HG03060 (cell line): ENCODE results near the gene TENT4B.
A peak's percentile ranks its signal among the peaks of the same experiment; 100 is the strongest.

Experiments used
- ATAC-seq: cut with Tn5 transposase; IDR thresholded peaks from one replicate; pipeline ENCODE4 v1.9.1; 2021; ENCODE audit warnings: low read depth, moderate number of reproducible peaks; ENCODE audit not compliant: unreplicated experiment

TENT4B gene

DNA sequence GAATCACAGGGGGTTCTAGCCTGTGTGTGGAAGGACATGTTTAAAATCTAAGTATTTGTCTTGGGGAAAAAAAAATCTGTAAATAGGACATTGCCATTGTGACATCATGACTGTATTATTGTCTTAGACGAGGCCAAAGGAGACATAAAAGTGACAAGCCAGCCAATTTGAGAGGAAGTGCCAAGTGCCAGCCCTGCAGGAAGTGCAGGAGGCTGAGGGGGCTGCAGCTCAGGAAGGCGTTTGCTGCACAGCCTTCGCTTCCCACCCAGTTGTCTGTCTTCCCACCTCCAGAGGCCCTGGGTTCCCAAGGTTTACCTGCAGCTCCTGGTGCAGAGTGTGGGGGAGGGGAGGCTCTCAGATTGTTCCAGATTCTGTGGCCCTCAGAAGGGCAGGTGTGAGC lies 114.5 kb downstream of the TENT4B start:
- ATAC-seq = no peak

DNA sequence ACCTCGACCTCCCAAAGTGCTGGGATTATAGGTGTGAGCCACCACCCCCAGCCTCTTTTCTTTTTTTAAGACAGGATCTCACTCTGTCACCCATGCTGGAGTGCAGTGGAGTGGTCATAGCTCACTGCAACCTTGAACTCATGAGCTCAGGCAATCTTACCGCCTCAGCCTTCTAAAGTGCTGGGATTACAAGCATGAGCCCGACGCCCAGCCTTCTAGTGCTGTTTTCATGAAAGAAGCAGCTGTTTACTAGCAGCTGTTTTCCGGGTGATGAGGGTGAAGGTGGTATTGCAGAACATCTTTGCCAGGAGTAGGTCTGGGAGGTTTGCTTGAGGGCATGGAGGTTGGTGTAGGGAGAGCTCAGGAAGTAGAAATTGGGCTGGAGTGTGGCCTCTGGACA lies 115.2 kb downstream of the TENT4B start:
- ATAC-seq = no peak

DNA sequence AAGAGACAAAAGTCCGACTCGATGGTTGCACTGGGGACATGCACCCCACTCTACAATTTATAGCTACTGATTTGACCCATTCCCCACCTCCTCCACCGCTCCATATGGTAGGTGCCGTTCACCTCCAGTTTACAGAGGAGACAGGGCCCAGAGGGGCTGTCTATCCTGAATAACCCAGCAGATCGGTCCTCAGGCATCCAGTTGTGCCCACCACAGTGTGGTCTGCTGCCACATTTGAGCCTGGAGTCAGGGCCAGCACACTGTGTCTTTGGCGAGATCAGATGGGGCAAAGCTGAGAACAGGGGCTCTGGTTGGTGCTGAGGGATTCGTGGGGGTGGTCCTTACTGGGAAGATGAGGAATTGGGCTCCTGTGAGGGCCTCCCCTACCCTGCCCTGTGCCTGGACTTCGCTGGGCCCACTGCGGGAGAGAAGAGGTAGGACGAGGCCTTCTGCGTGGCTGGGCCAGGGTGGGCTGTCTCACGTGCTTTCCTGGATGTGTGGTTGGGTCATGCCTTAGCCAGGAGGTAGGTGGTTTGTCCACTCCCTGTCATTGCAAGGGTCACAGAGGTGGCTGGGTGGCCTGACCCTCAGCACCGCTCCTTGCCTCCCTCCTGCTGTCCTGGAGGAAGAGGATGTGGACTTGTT lies 116.1 kb downstream of the TENT4B start:
- ATAC-seq = no peak

DNA sequence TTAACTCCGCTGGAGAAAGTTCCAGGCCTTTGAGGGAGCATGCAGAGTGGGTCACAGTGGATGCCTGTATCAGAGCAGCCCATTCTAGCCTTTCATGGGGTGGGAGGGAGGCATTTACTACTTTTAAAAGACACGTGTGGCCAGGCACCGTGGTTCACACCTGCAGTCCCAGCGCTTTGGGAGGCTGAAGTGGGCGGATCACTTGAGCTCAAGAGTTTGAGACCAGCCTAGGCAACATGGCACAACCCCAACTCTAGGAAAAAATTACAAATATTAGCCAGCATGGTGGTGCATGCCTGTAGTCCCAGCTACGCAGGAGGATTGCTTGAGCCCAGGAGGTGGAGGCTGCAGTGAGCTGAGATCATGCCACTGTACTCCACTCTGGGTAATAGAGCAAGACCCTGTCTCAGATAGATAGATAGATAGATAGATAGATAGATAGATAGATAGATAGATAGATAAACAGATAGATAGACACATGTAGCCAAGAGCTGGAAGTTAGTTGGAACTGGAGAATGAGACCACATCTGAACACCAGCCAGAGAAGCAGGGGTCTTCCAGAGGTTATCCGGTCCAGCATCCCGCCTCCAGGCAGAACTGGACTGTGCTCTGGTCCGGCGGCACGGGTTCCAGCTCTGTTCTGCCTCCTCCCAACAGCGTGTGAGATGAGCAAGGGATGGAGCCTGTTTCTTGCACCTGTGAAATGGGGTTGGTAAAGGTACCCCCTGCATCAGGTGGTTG lies 116.8 kb downstream of the TENT4B start:
- no peak for ATAC-seq

DNA sequence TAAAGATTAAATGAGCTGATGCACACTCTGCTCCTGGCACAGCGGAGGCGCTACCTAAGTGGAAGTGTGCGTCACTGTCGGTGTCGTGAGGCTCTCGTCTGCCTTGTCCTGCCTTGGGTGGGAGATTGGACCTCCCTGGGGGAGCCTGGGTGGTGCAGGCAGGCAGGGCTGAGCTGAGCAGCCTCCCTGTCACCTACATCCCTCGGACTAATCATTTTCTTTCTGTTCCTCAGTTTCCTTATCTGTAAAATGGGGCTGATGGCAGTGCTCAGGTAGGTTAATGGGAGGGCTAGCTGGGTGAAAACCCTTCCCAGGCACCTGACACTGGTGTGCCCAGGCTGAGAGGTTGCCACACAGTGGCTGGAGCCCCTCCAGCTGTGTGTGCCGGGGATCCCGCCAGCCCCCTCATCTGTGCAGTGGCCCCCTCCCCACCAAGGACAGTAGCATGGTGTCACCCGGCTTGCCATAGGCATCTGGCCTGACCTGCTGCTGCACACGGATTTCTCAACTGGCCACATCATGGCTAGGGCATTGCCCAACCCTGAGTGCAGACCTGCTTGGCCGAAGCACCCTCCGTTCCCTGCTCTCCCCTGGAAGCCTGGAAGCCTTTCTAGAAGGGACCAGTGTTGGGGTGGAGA lies 117.5 kb downstream of the TENT4B start:
- no peak for ATAC-seq

DNA sequence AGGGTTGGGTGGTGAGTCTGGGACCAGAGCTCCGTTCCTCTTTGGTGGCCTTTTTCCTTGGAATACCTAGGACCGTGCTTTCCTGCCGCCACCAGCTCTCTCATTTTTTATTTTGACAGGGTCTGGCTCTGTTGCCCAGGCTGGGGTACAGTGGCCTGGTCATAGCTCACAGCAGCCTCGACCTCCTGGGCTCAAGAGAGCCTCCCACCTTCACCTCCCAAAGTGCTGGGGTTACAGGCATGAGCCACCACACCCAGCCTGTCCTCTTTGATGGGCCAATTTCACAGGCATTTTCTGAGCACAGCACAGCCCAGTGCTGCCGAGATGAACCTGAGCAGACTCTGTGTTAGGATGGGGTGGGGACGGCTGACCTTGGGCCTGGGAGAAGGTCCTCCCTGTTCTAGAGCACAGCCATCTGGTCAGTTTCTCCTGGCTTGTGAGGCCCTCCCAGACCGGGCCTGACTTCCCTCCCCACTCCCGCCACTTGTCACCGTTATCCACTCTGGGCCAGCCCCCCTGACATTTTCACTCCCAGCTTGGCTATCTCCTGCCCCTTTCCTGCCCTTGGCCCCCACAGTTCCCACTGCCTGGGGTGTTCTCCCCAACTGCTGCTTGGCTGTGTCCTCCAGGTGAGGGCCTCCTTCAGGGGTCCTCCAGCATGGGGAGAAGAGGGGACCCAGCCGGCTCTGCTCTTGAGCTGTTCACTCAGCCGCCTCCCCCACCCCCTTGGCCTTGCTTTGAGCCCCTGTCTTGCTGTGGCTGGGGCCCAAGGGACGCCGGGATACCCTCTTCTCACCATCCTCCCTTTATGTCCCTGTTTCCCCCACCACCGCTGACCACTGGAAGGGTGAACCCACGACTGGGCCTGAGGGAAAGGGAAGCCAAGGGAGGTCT lies 118.3 kb downstream of the TENT4B start:
- no peak for ATAC-seq

DNA sequence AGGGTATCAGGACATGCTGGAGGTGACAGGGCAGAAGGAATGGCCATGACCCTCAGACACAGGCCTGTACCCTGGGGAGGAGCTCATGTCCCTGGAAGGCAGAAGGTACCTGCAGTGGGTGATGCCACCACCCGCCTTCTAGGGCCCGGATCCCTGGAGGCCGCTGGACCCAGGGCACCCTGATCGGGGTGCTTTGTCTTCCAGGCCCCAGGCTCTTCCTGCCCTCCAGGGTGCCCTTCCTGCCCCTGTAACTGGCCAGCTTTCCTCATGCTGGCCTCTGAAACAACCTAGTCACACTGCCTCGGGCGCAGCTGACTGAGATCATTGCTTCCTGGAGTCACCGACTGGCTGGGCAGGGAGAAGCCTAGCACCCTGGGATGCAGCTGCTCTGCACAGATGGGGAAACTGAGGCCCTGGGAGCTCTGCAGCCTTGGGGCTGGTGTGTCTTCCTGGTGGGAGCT lies 119.0 kb downstream of the TENT4B start:
- ATAC-seq = no peak

DNA sequence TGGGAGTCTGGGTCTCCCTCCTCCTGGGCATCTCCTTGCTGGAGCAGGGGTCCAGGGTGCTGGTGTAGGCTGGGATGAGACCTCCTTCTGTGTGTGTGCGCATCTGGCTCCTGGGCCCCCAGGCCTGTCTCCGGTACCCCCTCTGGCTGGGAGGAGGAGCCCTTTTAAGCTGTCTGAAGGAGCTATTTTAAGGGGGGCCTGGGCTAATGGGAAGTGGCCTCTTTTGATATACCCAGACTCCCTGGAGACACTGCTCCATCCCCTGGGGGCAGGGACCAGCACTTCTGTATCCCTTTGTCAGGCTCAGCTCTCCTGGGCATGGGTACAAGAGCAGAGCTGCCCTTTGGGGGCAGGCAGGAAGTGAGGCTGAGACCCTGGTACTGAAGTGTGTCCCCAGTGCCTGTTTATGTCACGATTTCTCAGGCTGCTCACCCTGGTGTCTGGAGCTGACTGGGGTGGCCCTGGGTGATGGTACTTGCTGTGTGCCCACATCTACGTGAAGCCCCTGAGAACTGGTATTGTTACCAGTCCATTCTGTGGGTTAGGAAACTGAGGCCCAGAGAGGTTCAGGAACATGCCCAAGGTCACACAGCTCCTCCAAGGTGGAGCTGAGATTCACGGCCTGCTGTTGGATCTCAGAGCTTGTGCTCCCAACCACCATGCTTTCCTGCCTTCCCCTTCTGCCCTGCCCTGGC lies 119.7 kb downstream of the TENT4B start:
- ATAC-seq = no peak

DNA sequence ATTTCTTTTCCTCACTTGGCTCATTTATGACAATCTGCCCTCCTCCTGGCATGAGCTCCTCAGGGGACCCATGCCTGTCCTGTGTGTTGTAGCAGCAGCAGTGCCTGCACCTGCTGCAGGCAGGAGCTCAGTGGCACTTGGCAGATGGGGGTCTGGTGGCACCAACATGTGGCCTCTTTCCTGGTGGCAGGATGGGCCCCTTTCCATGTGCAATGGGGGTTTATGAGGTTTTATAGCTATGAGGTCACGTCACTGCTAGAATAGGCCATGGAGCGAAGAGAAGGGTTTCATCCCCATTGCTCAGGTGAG lies 120.2 kb downstream of the TENT4B start:
- no peak for ATAC-seq

DNA sequence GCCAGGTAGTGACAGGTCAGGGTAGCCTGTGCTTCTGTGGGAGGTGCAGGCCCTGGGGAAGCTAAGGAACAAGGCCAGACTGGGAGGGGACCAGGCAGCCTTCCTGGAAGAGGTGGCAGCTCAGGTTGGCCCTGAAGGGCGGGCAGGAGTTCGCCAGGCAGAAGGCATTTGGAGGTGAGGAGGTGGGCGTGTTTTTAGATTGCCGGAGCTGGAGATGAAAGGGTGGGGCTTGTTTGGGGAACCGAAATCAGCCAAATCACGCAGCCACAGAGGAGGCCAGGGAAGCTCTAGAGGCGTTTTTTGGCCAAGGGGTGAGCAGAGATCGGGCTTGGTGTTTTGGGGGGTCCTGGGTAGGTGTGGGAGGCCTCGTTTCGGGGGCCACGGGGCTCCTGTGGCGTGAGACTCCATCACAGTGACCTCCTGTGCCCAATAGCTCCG lies 120.8 kb downstream of the TENT4B start:
- ATAC-seq = peak; percentile 36

DNA sequence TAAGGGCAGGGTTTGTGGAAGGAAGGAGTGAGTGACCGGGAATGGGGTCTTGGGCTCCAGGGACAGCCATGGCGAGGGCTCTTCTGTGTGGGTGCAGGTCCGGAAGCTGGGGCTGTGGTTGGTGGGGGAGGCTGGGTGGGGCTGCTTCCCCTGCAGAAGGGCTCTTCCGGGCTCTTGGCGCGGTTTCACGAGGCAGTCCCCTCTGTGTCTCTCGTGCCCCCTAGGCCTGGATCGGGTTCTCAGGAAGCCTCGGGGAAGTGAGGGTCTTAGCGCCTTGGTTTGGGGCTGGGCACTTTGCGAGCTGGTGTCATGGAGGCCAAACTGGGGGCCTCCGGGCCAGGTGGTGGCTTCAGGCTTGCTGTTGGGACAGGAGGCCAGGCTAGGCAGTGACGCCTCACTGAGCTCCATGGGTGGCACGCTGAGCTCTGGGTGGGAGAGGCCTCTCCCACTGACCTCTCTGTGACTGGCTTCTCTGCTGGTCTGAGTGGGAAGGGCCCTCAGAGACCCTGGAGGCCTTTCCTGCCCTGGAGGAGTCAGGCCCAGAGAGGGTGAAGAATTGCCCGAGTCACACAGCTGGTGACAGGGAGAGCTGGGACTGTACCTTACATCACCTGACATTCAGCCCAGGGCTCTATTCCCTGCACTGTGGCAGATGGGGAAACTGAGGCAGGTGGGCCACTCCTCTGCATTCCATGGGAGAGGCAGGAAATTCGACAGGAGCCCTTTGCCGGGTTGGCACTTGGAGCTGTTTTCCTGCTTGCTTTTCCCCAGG lies 121.4 kb downstream of the TENT4B start:
- ATAC-seq = peak; percentile 16

DNA sequence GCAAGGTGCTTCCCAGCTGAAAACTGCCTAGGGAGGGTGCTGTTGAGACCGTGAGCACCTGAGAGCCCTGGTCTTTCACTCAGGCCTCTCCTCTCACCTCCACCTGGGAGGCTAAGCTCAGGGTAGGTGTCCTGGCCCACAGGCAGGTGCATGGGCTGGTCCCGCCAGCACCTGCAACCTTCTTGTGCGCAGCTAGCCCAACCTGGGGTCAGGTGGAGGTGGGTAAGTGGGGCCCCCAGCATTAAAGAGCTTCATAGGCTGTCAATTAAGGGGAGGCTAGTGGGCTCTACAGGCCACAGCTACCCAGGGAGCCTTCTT lies 122.0 kb downstream of the TENT4B start:
- no peak for ATAC-seq

DNA sequence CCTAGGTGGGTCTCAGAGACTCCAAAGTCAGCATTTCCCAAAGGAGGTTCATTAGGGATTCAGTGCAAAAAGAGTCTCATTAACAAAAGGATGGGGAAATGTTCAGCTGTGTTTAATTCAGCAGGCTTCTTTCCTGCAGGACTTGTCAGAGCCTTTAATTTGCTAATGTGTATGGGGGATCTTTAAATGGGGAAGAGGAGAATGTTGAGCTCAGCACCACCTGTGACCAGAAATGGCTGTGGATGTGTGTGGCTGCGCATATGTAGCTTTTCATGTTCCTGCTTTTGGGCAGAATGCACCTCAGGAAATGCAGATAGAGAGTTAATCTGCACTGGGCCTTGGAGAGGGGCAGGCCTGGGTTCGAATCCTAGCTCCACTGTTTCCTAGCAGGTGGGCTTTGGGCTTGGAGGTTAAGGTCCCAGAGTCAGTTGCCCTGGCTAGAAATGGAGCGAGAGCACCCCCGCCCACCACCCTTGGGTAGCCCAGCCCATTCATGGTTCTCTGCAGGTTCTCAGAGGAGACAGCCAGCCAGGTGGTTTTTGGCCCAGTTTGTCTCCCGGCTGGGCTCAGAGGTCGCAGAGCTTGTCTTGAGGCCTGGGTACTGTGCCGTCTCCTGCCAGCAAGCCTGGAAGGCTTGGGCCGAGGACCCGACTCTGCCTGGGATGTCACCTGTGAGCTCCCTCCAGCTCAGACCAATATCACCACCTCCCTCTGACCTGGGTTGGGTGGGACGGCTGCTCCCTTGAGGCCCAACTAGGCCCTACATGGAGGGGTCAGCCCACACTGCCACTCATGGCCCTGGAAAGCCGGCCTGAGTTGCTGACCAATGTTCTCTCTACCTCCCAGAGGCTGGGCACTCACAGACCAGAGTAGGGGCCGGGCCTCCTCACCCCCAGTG lies 122.6 kb downstream of the TENT4B start:
- ATAC-seq = no peak

DNA sequence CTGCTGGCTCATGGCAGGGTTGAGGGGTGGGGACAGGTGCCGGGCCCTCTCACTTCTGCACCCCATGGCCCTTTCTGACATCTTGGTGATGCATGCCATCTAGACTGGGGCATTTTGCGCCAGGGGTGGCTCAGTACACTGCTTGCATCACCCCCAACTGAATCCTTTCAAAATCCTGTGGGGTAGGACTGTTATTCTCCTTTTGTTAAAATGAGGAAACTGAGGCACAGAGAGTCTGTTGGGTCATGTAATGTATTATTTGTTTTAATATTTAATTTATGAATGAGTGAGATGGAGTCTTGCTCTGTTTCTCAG lies 123.2 kb downstream of the TENT4B start:
- no peak for ATAC-seq

DNA sequence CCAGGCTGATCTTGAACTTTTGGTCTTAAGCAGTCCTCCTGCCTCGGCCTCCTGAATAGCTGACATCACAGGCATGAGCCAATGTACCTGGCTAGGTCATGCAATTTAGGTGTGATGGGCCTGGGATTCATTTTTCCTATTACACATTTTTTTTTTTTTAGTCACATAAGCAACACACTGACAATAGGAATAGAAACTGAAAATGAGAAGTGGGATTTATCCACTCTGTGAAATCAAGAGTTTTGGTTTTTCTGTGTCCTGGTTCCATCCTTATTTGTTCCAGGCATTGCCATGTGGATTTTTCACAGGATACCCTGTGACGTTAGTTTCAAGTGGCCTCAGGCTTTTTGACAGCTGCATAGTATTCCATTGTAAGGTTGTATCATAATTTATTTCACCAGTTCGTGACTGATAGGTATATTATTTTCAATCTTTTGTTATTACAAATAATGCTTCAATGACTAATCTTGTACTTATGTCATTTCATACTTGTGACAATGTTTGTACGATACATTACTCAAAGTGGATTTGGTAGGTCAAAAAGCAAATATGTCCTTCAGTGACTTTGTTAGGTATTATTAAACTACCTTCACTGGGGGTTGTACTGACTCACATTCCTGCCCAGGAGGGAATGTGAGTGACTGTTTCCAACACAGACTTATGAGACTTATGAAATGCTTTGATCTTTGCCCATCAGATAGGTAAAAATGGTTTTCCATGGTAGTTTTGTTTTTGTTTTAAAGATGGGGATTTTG lies 123.9 kb downstream of the TENT4B start:
- no peak for ATAC-seq

DNA sequence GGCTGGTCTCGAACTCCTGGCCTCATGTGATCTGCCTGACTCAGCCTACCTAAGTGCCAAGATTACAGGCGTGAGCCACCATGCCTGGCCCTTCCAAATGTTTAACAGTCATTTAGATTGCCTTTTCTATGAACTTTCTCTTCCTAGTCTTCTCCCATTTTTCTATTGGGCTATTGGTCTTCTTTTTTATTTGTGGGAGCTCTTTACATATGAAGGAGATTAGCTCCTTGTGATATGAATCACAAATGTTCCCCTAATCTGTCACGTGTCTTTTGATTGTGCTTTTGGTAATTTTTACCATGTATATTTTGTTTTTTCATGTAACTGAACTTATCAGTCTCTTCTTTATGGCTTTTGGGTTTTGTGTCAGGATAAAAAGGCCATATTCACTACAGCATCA lies 125.1 kb downstream of the TENT4B start:
- no peak for ATAC-seq

DNA sequence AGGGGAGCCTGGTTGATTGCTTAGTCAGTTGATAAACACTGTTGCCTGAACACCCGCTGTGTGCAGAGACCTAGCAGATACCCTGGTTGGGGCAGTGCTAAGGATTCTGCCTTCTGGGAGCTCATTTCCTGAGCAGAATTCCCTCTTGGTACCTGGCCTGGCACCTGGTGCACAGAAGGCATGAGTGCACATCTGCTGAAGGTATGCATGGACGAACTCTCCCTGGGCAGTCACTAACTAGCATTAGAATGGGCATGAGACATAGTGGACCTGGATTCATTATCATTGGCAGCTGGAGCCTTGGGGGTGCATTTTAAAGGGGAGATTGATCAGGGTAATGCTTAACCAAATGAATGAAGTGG lies 126.4 kb downstream of the TENT4B start:
- ATAC-seq = no peak

DNA sequence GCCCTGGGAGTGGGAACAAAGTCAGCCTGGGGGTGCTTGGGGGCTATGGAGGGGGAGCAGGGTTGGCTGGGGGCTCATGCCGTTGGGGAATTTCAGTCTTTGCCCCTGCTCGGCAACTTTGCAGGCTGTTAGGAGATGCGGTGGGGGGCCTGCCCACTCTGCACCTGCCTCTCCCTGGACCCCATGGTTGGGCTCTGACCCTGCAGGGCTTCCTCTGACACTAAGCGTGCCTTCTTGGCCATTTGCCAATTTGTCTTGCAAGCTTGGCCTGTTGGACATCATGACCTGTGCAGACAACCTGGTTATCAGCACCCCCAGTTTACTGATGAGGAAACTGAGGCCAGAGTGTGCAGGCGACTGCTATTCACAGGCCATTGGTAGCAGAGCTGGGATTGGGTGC lies 127.8 kb downstream of the TENT4B start:
- no peak for ATAC-seq
